Uterus (tissue), 2 donors: Measurements from ENCODE around the gene NADK.

Experiments used
- POLR2A ChIP-seq, 2 donors: fragments of 450-650 bp; IDR thresholded peaks; one replicate each; pipeline ENCODE4 v1.6.1; 2016; ENCODE audit warnings: antibody characterized with exemption in 2 of 2, mild to moderate bottlenecking in 1 of 2, moderate library complexity in 1 of 2
- TF ChIP-seq, protein P1 (sequence below), 4 experiments: fragments of 200-600 bp in 2 of 4; fragments of 450-650 bp in 2 of 4; sonication (generic) in 2 of 4; IDR thresholded peaks; one replicate each; pipeline ENCODE4 v1.5.1; 2016 to 2019; ENCODE audit warnings: antibody characterized with exemption in 4 of 4, mild to moderate bottlenecking in 2 of 4, moderate library complexity in 1 of 4

DNA sequence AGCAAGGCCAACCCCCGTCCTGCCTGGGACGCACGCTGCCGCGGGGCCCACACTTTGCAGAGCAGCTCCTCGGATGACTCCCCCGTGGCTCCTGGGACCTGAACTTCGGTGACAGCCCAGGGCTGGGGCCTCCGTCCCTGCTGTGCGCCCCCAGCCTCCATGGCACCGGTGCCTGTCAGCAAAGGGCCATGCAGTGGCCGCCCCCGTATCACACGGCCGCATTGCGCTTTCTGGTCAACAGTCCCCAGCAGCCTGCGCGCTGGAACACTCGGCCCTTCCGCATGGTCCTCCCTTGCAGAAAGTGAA, 18.0 kb downstream of the NADK start:
- TF ChIP-seq, protein P1, sequence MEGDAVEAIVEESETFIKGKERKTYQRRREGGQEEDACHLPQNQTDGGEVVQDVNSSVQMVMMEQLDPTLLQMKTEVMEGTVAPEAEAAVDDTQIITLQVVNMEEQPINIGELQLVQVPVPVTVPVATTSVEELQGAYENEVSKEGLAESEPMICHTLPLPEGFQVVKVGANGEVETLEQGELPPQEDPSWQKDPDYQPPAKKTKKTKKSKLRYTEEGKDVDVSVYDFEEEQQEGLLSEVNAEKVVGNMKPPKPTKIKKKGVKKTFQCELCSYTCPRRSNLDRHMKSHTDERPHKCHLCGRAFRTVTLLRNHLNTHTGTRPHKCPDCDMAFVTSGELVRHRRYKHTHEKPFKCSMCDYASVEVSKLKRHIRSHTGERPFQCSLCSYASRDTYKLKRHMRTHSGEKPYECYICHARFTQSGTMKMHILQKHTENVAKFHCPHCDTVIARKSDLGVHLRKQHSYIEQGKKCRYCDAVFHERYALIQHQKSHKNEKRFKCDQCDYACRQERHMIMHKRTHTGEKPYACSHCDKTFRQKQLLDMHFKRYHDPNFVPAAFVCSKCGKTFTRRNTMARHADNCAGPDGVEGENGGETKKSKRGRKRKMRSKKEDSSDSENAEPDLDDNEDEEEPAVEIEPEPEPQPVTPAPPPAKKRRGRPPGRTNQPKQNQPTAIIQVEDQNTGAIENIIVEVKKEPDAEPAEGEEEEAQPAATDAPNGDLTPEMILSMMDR (IDR thresholded peaks at IDR 0.05): no peak
- no peak for TF ChIP-seq POLR2A (IDR thresholded peaks at IDR 0.05)
